SK-N-SH treated with all-trans-retinoic acid at 6 μM for 48 hours (cell line): Measurements from ENCODE around the gene PTBP3.

ENCODE experiments used
- ATAC-seq: fragments of 200-7000 bp; cut with Tn5 transposase; 3 replicates; pipeline ENCODE4 v1.9.1; 2020; ENCODE audit warnings: mild to moderate bottlenecking, moderate library complexity
- ARNTL ChIP-seq: fragments of 450-650 bp; formaldehyde crosslinking; IDR thresholded peaks from 2 replicates; pipeline ENCODE4 v1.5.0; 2020; ENCODE audit warnings: low read depth, mild to moderate bottlenecking, moderate library complexity, borderline replicate concordance
- BACH2 ChIP-seq: fragments of 250-450 bp; sonication (Bioruptor Pico); IDR thresholded peaks from 2 replicates; pipeline ENCODE4 v1.9.0; 2021; ENCODE audit warnings: mild to moderate bottlenecking, borderline replicate concordance
- CREB5 ChIP-seq: fragments of 250-450 bp; sonication (Bioruptor Pico); IDR thresholded peaks from 2 replicates; pipeline ENCODE4 v1.5.1; 2020; ENCODE audit warnings: low read depth, mild to moderate bottlenecking, moderate library complexity
- CSDC2 ChIP-seq: fragments of 250-450 bp; sonication (Bioruptor Pico); IDR thresholded peaks from 2 replicates; pipeline ENCODE4 v1.5.0; 2020; ENCODE audit warnings: mild to moderate bottlenecking, moderate library complexity
- ESRRG ChIP-seq: fragments of 250-450 bp; sonication (Bioruptor Pico); IDR thresholded peaks from 2 replicates; pipeline ENCODE4 v1.6.1; 2021; ENCODE audit warnings: mild to moderate bottlenecking
- GLIS3 ChIP-seq: fragments of 250-450 bp; sonication (Bioruptor Pico); IDR thresholded peaks from 2 replicates; pipeline ENCODE4 v1.5.0; 2020; ENCODE audit warnings: mild to moderate bottlenecking, moderate library complexity
- ISL1 ChIP-seq: fragments of 250-450 bp; sonication (Bioruptor Pico); IDR thresholded peaks from 2 replicates; pipeline ENCODE4 v2.1.2; 2022; ENCODE audit warnings: mild to moderate bottlenecking, moderate library complexity
- OSR1 ChIP-seq: fragments of 250-450 bp; sonication (Bioruptor Pico); IDR thresholded peaks from 2 replicates; pipeline ENCODE4 v1.8.0; 2022; ENCODE audit warnings: moderate library complexity, mild to moderate bottlenecking, inconsistent platforms
- PATZ1 ChIP-seq: fragments of 250-450 bp; sonication (Bioruptor Pico); IDR thresholded peaks from 2 replicates; pipeline ENCODE4 v1.8.0; 2020; ENCODE audit warnings: mild to moderate bottlenecking, moderate library complexity, borderline replicate concordance
- POU6F1 ChIP-seq: fragments of 250-450 bp; sonication (Bioruptor Pico); IDR thresholded peaks from 2 replicates; pipeline ENCODE4 v1.8.0; 2021; ENCODE audit warnings: low read depth, mild to moderate bottlenecking, moderate library complexity, borderline replicate concordance
- PPARA ChIP-seq: fragments of 250-450 bp; sonication (Bioruptor Pico); IDR thresholded peaks from 2 replicates; pipeline ENCODE4 v1.5.0; 2020; ENCODE audit warnings: mild to moderate bottlenecking, borderline replicate concordance
- RARB ChIP-seq: fragments of 250-450 bp; sonication (Bioruptor Pico); IDR thresholded peaks from 2 replicates; pipeline ENCODE4 v1.8.0; 2021; ENCODE audit warnings: mild to moderate bottlenecking, moderate library complexity
- SNAI2 ChIP-seq: fragments of 250-450 bp; sonication (Bioruptor Pico); IDR thresholded peaks from 2 replicates; pipeline ENCODE4 v1.5.0; 2020; ENCODE audit warnings: mild to moderate bottlenecking, moderate library complexity
- TCF4 ChIP-seq: fragments of 250-450 bp; sonication (Bioruptor Pico); IDR thresholded peaks from 2 replicates; pipeline ENCODE4 v1.8.0; 2021; ENCODE audit warnings: mild to moderate bottlenecking, moderate library complexity, borderline replicate concordance
- TOX ChIP-seq: fragments of 250-450 bp; sonication (Bioruptor Pico); IDR thresholded peaks from 2 replicates; pipeline ENCODE4 v1.8.0; 2021; ENCODE audit warnings: mild to moderate bottlenecking, moderate library complexity, borderline replicate concordance
- TSHZ2 ChIP-seq: fragments of 250-450 bp; sonication (Bioruptor Pico); IDR thresholded peaks from 2 replicates; pipeline ENCODE4 v1.5.0; 2020; ENCODE audit warnings: mild to moderate bottlenecking, moderate library complexity
- ZC3H10 ChIP-seq: fragments of 250-450 bp; sonication (Bioruptor Pico); IDR thresholded peaks from 2 replicates; pipeline ENCODE4 v1.5.1; 2021; ENCODE audit warnings: mild to moderate bottlenecking, moderate library complexity
- ZFP3 ChIP-seq: fragments of 250-450 bp; sonication (Bioruptor Pico); IDR thresholded peaks from 2 replicates; pipeline ENCODE4 v1.5.0; 2020; ENCODE audit warnings: mild to moderate bottlenecking, moderate library complexity
- ZFP30 ChIP-seq: fragments of 450-650 bp; formaldehyde crosslinking; IDR thresholded peaks from 2 replicates; pipeline ENCODE4 v1.5.0; 2022; ENCODE audit warnings: mild to moderate bottlenecking, moderate library complexity
- ZNF565 ChIP-seq: fragments of 450-650 bp; formaldehyde crosslinking; conservative IDR thresholded peaks from 2 replicates; pipeline ENCODE4 v1.5.0; 2020; ENCODE audit warnings: low read depth, mild to moderate bottlenecking, moderate library complexity
- ZNF70 ChIP-seq: fragments of 450-650 bp; formaldehyde crosslinking; IDR thresholded peaks from 2 replicates; pipeline ENCODE4 v1.5.0; 2020; ENCODE audit warnings: mild to moderate bottlenecking, moderate library complexity
- ZNF8 ChIP-seq: fragments of 450-650 bp; formaldehyde crosslinking; IDR thresholded peaks from 2 replicates; pipeline ENCODE4 v1.5.0; 2020; ENCODE audit warnings: mild to moderate bottlenecking, moderate library complexity
- TF ChIP-seq, protein P1 (sequence below): fragments of 250-450 bp; sonication (Bioruptor Pico); IDR thresholded peaks from 2 replicates; pipeline ENCODE4 v1.5.1; 2021; ENCODE audit warnings: mild to moderate bottlenecking, moderate library complexity

Gene PTBP3

GRCh38 chr9:112170968-112171367 lies 162.5 kb downstream of the PTBP3 start:
- TF ChIP-seq POU6F1 (no peak), GLIS3 (CRISPR knock-in tag) (no peak), ZNF8 (CRISPR knock-in tag) (no peak), ISL1 (CRISPR knock-in tag) (no peak), TSHZ2 (CRISPR knock-in tag) (no peak), TCF4 (CRISPR knock-in tag) (no peak), SNAI2 (no peak), ZFP30 (CRISPR knock-in tag) (no peak), CREB5 (CRISPR knock-in tag) (no peak), ZNF565 (CRISPR knock-in tag) (no peak), ZFP3 (CRISPR knock-in tag) (no peak), PATZ1 (CRISPR knock-in tag) (no peak), CSDC2 (CRISPR knock-in tag) (no peak), ZC3H10 (CRISPR knock-in tag) (no peak), ESRRG (CRISPR knock-in tag) (no peak), PPARA (CRISPR knock-in tag) (no peak), OSR1 (no peak), ARNTL (CRISPR knock-in tag) (no peak)
- TF ChIP-seq, protein P1, sequence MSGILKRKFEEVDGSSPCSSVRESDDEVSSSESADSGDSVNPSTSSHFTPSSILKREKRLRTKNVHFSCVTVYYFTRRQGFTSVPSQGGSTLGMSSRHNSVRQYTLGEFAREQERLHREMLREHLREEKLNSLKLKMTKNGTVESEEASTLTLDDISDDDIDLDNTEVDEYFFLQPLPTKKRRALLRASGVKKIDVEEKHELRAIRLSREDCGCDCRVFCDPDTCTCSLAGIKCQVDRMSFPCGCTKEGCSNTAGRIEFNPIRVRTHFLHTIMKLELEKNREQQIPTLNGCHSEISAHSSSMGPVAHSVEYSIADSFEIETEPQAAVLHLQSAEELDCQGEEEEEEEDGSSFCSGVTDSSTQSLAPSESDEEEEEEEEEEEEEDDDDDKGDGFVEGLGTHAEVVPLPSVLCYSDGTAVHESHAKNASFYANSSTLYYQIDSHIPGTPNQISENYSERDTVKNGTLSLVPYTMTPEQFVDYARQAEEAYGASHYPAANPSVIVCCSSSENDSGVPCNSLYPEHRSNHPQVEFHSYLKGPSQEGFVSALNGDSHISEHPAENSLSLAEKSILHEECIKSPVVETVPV, result no peak
- ATAC-seq, result no peak

DNA sequence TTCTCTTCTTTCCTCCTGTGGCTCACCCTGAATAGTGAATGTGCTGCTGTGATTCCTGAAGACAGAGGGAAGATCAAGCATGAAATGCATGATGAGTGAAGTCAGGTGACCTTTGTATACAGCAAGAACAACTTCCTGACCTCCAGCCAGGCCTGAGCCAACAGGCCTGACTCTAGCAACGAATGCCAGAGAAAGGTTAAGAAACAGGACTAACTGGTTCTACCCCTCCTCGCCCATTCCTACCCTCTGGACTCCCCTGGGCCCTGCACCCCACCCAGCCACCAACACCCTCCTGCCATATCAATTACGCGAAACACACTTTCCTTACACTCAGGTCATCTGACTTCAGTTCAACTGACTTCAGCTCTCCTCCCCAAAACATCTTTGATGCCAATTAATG lies 163.2 kb downstream of the PTBP3 start:
- no peak for ATAC-seq
- TF ChIP-seq, protein P1, result no peak
- no peak for TF ChIP-seq SNAI2
- no peak for TF ChIP-seq ZFP30 (CRISPR knock-in tag)
- TF ChIP-seq PATZ1 (CRISPR knock-in tag), result no peak
- no peak for TF ChIP-seq OSR1
- no peak for TF ChIP-seq ZNF70 (CRISPR knock-in tag)
- TF ChIP-seq TOX (CRISPR knock-in tag), result no peak
- TF ChIP-seq CSDC2 (CRISPR knock-in tag), result no peak
- no peak for TF ChIP-seq ZFP3 (CRISPR knock-in tag)
- no peak for TF ChIP-seq RARB
- TF ChIP-seq ZNF565 (CRISPR knock-in tag), result no peak
- TF ChIP-seq BACH2 (CRISPR knock-in tag), result no peak
- no peak for TF ChIP-seq ISL1 (CRISPR knock-in tag)
- TF ChIP-seq GLIS3 (CRISPR knock-in tag), result no peak
- TF ChIP-seq POU6F1, result no peak
- TF ChIP-seq ARNTL (CRISPR knock-in tag), result no peak
- no peak for TF ChIP-seq TCF4 (CRISPR knock-in tag)
